T-helper 22 cell (primary cell): ENCODE measurements around the gene ASCL5.
A peak's percentile ranks its signal among the peaks of the same experiment; 100 is the strongest.
"Not testable (repeated sequence)": the region's sequence is repeated elsewhere in the genome, so short reads cannot be mapped to it uniquely, and the experiment has no call there.

ENCODE experiments used
- DNase-seq: peaks from one replicate; pipeline ENCODE4 v3.0.0-alpha.2; 2020; ENCODE audit warnings: low read depth

Gene ASCL5

GRCh38 chr1:201126832-201127754 is at the start of gene ASCL5:
Gene ASCL5, minus strand, starts transcription at chr1:201127184. Its CDS starts 11,812 bp downstream, at chr1:201115372.
- no peak for DNase-seq

GRCh38 chr1:201175820-201176500 is 49.0 kb upstream of the ASCL5 start:
- no peak for DNase-seq

- DNase-seq, result no peak
These were observed 46.8 kb upstream of the ASCL5 start for GRCh38 chr1:201173736-201174135.

GRCh38 chr1:201172999-201173610 is 46.1 kb upstream of the ASCL5 start:
- no peak for DNase-seq

GRCh38 chr1:201172326-201172725 is 45.3 kb upstream of the ASCL5 start:
- DNase-seq, result no peak

GRCh38 chr1:201171063-201172036 is 44.4 kb upstream of the ASCL5 start:
- DNase-seq, result peak; percentile 14

GRCh38 chr1:201170533-201171062 is 43.6 kb upstream of the ASCL5 start:
- peak; percentile 50 for DNase-seq

- DNase-seq, result no peak
These were observed 43.1 kb upstream of the ASCL5 start for GRCh38 chr1:201169971-201170532.

- DNase-seq, result no peak
These were observed 42.2 kb upstream of the ASCL5 start for GRCh38 chr1:201169203-201169602.

- no peak for DNase-seq
These were observed 40.3 kb upstream of the ASCL5 start for GRCh38 chr1:201167041-201167991.

GRCh38 chr1:201164645-201165044 is 37.7 kb upstream of the ASCL5 start:
- no peak for DNase-seq

- no peak for DNase-seq
These were observed 36.7 kb upstream of the ASCL5 start for GRCh38 chr1:201163707-201164106.

- DNase-seq, result not testable (repeated sequence)
These were observed 36.1 kb upstream of the ASCL5 start for GRCh38 chr1:201163036-201163435.

- DNase-seq, result no peak
These were observed 31.0 kb upstream of the ASCL5 start for GRCh38 chr1:201157949-201158348.

GRCh38 chr1:201156819-201157218 is 29.8 kb upstream of the ASCL5 start:
- no peak for DNase-seq

GRCh38 chr1:201156346-201156745 is 29.4 kb upstream of the ASCL5 start:
- DNase-seq, result no peak

GRCh38 chr1:201155354-201155753 is 28.4 kb upstream of the ASCL5 start:
- no peak for DNase-seq

- DNase-seq, result peak; percentile 92
These were observed 27.6 kb upstream of the ASCL5 start, which contains the start of gene TMEM9 for GRCh38 chr1:201154389-201155165. Gene TMEM9, minus strand, starts transcription at chr1:201154474. Its CDS starts 551 bp downstream, at chr1:201153923.
